Measurements from ENCODE around the gene YEATS2.

YEATS2 gene

GRCh38 chr3:183812761-183813445 is 115.3 kb downstream of the YEATS2 start:
- DNase-seq (ENCODE audit: low spot score) = peak; percentile 7

GRCh38 chr3:183814240-183814639 is 116.6 kb downstream of the YEATS2 start:
- DNase-seq (ENCODE audit: low spot score) = no peak

- DNase-seq (ENCODE audit: low spot score) = no peak
These were observed 118.0 kb downstream of the YEATS2 start for GRCh38 chr3:183815563-183815940.

GRCh38 chr3:183815951-183816475 is 118.4 kb downstream of the YEATS2 start:
- DNase-seq (ENCODE audit: low spot score) = no peak

- DNase-seq (ENCODE audit: low spot score) = no peak
These were observed 119.3 kb downstream of the YEATS2 start for GRCh38 chr3:183816681-183817510.

GRCh38 chr3:183817639-183818038 is 120.0 kb downstream of the YEATS2 start:
- DNase-seq (ENCODE audit: low spot score) = no peak

- DNase-seq (ENCODE audit: low spot score) = no peak
These were observed 120.5 kb downstream of the YEATS2 start for GRCh38 chr3:183818041-183818620.

GRCh38 chr3:183818706-183819624 is 121.4 kb downstream of the YEATS2 start:
- DNase-seq (ENCODE audit: low spot score) = no peak

- DNase-seq (ENCODE audit: low spot score) = no peak
These were observed 122.2 kb downstream of the YEATS2 start for GRCh38 chr3:183819831-183820230.

- DNase-seq (ENCODE audit: low spot score) = no peak
These were observed 125.0 kb downstream of the YEATS2 start for GRCh38 chr3:183822631-183823030.

- no peak for DNase-seq (ENCODE audit: low spot score)
These were observed 126.4 kb downstream of the YEATS2 start for GRCh38 chr3:183823963-183824362.

- DNase-seq (ENCODE audit: low spot score) = peak; percentile 54
These were observed 127.3 kb downstream of the YEATS2 start for GRCh38 chr3:183824761-183825455.

- DNase-seq (ENCODE audit: low spot score) = peak; percentile 88
These were observed 128.0 kb downstream of the YEATS2 start, which contains the start of gene MAP6D1 for GRCh38 chr3:183825456-183826161. TSS of gene MAP6D1 (minus strand) at chr3:183825577. CDS start at chr3:183825547, 30 bp downstream.

GRCh38 chr3:183826448-183827250 is 129.1 kb downstream of the YEATS2 start:
- no peak for DNase-seq (ENCODE audit: low spot score)

- no peak for DNase-seq (ENCODE audit: low spot score)
These were observed 130.4 kb downstream of the YEATS2 start for GRCh38 chr3:183827809-183828537.

- DNase-seq (ENCODE audit: low spot score) = no peak
These were observed 130.9 kb downstream of the YEATS2 start for GRCh38 chr3:183828538-183828870.

- no peak for DNase-seq (ENCODE audit: low spot score)
These were observed 131.9 kb downstream of the YEATS2 start for GRCh38 chr3:183829466-183829865.

- no peak for DNase-seq (ENCODE audit: low spot score)
These were observed 132.6 kb downstream of the YEATS2 start for GRCh38 chr3:183830187-183830586.

GRCh38 chr3:183833516-183833915 is 135.9 kb downstream of the YEATS2 start:
- no peak for DNase-seq (ENCODE audit: low spot score)
